HG02763 (cell line): Measurements from ENCODE around the gene OTOA.
"Not testable (repeated sequence)": the region's sequence is repeated elsewhere in the genome, so short reads cannot be mapped to it uniquely, and the experiment has no call there.

Source experiments
- ATAC-seq: cut with Tn5 transposase; IDR thresholded peaks from one replicate; pipeline ENCODE4 v1.9.1; 2021; ENCODE audit warnings: mild to moderate bottlenecking, moderate library complexity; ENCODE audit not compliant: unreplicated experiment

OTOA gene

DNA sequence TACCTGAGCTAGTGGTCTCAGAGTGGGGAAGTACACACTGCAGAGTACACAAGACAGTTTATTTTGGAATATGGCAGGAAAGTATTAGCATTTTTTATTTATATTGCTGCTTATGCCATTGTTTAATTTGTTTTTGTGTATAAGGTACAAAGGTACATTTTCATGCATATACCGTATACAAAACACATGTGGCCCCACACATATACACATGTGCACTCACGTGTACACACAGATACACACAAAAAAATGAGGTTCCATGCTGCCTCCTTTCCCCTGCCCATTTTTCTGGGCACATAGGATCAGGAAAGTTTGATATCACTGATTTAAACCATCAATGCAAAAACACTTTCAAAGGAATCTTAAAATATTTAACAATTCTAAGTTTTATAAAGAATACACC, 24.3 kb upstream of the OTOA start:
- ATAC-seq: no peak

GRCh38 chr16:21641916-21642315, 21.9 kb upstream of the OTOA start:
- ATAC-seq: no peak

DNA sequence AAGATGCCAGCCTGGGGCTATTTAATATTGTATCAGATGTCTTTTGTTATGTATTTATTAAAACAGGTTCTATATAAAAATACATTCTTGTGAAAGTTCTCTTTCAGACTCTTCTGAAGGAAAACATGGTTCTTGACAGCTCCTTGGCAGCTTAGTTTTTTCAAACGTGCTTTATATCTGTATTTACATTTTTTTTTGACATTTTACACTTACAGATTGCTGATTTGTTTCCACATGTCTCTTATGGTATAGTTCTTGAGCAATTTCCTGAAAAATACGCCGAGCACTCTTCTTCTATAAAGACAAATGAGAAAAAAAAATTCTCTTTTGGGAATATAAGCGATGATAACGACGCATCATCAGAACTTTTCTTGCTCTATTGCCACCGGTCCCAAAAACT, 20.9 kb upstream of the OTOA start:
- no peak for ATAC-seq

- ATAC-seq: no peak
Observed at GRCh38 chr16:21643785-21644184, 20.0 kb upstream of the OTOA start.

DNA sequence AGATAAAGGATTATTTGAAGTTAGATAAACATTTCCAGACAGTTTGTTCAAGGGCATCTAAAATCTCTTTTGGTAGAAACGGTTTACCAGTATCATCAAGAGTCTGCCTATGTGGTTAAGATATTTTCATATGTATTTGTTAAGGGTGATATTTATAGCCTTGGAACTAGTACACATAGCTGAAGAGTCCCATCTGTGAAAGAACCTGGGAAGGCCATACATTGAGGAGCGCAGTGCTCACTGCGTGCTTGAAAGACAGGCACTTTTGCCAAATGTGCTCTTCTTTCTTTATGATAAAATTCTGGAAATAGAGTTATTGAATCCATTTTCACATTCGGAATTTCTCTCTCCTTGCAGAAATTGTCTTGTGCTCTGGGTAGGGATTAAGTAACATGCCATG, 19.1 kb upstream of the OTOA start:
- ATAC-seq: no peak

DNA sequence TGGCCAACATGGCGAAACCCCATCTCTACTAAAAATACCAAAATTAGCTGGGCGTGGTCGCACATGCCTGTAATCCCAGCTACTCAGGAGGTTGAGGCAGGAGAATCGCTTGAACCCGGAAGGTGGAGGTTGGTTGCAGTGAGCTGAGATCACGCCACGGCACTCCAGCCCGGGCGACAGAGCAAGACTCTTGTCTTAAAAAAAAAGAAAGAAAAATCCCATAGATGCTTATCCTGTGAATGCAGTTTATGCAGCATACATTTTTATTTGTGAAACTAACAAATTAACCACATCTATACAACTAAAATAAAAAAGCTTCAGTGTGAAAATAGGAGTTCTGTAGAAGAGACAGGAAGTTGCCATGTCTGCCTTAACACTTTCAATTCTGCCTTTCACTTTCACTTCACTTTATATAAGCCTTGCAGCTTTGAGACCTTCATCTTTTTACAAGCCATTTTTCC, 18.5 kb upstream of the OTOA start:
- ATAC-seq: no peak

DNA sequence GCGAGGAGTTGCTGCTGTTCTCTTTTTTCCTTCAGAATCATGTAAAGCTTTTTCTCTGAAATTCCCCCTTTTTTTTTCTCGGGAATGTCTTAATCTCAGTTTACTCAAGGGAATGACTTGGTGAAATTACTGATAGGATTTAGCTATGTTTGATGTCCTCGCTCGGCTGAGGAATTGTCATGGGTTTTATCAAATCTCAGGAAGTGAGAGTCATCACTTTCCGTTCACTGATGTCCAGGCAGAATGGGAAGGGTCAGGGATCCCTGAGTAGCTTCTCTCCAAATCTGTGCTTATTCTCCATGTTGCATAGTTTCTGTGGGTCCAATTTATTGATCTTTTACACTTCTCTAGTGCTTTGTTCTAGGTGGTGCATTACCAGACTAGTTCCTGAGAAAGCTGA, 17.7 kb upstream of the OTOA start:
- no peak for ATAC-seq

DNA sequence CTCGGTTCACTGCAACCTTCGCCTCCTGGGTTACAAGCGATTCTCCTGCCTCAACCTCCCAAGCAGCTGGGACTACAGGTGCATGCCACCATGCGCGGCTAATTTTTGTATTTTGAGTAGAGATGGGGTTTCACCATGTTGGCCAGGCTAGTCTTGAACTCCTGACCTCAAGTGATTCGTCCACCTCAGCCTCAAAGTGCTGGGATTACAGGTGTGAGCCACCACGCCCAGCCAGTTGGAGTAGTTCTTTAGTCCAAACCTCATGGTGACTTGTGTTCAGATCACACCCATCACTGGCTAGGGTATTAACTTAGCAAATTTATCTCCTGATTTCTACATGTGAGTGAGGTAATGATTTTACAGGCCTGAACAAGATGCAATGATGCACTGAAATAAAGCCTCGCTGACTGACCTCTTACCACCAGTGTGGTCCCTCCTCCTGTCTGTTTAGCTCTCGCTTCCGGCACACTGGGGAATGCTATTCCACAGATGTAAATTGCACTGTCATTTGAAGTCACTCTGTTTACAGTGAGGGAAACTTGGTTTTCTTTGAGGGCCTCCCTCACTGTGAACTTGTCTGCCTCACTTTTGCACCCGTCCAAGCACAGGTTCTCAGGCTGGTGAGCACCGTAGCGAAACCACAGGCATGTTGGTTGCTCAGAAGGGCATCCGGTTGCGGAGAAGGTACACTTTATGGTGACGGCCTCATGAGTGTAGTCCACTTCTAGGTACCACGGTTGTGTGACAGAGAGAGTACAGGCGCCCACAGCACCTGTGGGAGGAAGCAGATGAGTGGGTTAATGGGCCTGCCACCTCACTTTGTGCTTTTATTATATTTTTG, 16.8 kb upstream of the OTOA start:
- peak; percentile 90 for ATAC-seq

GRCh38 chr16:21647562-21648164, 16.1 kb upstream of the OTOA start:
- no peak for ATAC-seq

DNA sequence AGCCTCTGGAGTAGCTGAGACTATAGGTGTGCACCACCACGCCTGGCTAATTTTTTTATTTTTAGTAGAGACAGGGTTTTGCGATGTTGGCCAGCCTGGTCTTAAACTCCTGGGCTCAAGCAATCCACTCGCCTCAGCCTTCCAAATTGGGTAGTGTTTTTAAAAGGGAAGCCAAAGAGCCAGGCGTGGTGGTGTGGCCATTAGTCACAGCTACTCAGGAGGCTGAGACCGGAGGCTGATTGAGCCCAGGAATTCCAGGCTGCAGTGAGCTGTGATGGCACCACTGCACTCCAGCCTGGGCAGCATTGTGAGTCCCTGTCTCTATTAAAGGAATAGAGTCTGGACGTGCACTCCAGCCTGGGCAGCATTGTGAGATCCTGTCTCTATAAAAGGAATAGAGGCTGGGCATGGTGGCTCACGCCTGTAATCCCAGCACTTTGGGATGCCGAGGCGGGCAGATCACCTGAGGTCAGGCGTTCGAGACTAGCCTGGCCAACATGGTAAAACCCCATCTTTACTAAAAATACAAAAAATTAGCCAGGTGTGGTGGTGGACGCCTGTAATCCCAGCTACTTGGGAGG, 13.9 kb upstream of the OTOA start:
- not testable (repeated sequence) for ATAC-seq

DNA sequence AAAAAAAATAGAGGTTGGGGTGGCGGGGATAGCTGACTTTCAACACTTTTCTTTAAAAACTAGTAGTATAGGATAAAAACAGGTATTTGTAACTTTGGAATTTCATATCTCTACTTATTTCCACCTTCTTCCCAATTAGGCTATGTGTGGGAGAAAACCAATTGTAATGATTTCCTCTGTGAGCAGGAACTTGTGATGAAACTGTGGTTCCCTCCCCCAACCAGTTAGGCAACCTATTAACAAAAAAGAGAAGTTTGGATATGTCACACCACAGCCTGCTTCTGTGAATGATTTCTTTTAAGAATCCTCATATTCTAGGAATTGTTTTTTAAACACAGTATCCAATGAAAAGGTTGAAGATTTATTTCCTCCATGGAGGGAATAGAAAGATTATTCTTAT, 13.2 kb upstream of the OTOA start:
- no peak for ATAC-seq

DNA sequence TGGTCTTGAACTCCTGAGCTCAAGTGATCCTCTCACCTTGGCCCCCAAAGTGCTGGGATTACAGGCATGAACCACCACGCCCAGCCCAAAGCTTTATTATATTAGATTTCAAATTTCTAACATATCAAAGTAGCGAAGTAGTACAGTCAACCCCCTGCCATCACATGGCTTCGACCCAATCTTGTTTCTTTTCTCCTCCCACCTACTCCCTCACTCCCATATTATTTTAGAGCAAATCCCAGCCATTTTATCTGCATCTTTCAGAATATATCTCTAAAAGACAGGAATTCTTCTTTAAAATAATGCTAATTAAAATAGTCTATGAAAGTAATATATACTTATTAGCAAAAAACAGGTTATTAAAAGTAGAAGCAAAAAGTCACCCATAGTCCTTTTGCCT, 12.3 kb upstream of the OTOA start:
- no peak for ATAC-seq

DNA sequence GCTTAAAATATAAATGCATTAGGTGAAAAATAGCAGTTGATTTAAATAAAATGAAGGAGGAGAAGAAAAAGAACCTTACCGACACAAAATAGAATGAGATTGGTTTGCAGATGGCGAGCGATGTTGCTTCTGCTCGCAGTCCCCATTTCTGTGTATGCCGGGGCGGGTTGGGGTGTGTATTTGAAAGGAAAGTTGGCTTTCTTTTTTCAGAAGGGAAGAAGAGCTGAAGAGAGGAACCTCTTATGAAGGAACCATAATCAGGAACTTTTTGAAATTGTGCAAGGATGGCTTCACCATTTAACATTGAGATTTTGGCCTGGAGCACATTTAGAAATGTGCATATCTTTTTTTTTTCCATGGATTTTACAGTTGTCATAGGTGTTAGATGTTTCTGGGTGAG, 11.3 kb upstream of the OTOA start, which contains the start of gene IGSF6:
IGSF6 (minus strand) TSS at position 156 of the 400 bp plus-strand sequence; CDS start at position 146, 10 bp downstream.
- ATAC-seq: no peak

GRCh38 chr16:21653571-21653970, 10.2 kb upstream of the OTOA start:
- ATAC-seq: no peak

GRCh38 chr16:21654466-21654865, 9.3 kb upstream of the OTOA start:
- no peak for ATAC-seq

- ATAC-seq: no peak
Observed at GRCh38 chr16:21654881-21655280, 8.9 kb upstream of the OTOA start.

- ATAC-seq: peak; percentile 63
Observed at GRCh38 chr16:21656795-21657768, 6.7 kb upstream of the OTOA start.

DNA sequence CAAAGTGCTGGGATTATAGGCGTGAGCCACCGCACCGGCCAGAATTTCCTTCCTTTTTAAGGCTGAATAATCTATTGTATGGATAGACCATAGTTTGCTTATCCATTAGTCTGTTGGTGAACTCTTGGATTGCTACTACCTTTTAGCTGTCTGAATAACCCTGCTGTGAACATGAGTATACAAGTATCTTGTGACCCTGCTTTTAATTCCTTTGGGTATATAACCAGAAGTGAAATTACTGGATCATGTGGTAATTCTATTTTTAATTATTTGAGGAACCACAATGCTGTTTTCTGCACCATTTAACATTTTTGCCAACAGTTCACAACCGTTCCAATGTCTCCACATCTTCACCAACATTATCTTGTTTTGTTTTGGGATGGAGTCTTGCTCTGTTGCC, 4.6 kb upstream of the OTOA start:
- ATAC-seq: no peak

DNA sequence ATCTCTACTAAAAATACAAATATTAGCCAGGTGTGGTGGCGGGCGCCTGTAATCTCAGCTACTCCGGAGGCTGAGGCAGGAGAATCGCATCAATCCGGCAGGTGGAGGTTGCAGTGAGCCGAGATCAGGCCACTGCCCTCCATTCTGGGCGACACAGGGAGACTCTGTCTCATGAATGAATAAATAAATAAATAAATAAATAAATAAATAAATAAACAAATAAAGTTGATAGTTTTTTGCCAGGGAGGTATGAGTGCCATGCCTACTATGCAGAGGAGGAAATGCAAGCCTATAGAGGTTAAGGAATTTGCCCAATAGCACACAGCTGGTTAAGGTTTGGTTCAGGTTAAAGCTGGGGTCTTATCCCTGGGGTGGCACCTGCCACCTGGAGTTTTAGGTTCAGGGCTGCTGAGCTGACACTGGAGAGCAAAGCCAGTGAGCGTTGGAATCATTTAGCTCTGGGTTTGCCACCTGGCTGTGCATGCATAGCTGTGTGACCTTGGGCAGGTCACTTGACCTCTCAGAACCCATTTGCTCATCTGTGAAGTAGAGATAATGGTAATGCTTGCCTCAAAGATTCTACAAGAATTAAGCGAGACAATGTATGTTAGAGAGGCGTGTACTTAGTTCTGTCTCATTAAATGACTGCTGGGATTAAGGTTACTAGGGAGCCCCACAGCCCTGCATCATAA, 1.2 kb downstream of the OTOA start:
- no peak for ATAC-seq

- no peak for ATAC-seq
Observed at GRCh38 chr16:21666772-21667171, 3.0 kb downstream of the OTOA start.
